ENCODE data around the gene PLD1.

Gene PLD1

DNA sequence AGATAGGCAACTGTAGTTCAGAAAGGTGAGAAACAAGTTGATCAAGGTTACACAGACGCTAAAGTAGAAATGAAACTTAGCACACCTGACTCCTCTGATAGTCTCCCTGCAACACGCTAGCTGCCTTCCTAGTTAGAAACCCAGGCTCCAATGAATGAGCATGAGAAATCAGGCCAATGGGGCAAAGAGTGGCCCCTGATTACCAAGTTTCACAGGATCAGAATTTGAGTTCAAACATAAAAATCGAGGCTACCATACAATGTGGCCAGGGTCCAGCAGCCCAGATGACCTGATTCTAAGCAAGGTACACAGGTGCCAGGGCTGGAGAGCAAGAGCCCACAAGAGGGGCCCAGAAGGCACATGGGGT lies 7.7 kb downstream of the PLD1 start:
- H3K4me3 ChIP-seq (ENCODE audit: low read depth, low read length) = no peak overlapping the region
- no peak overlapping the region for H3K27ac ChIP-seq
- H3K36me3 ChIP-seq = no peaks in the 10 kb centered on the region
- DNase-seq = no peak
- no peaks in the 10 kb centered on the region for H3K27me3 ChIP-seq (ENCODE audit: insufficient read depth, low read depth, severe bottlenecking)
- TF ChIP-seq CTCF (IDR thresholded peaks at IDR 0.05; ENCODE audit: low read depth, low read length) = no peak
- H3K9me3 ChIP-seq (ENCODE audit: severe bottlenecking) = no peaks in the 10 kb centered on the region

GRCh38 chr3:171801738-171802589 lies 8.3 kb downstream of the PLD1 start:
- no peak overlapping the region for H3K27ac ChIP-seq
- no peaks in the 10 kb centered on the region for H3K27me3 ChIP-seq (ENCODE audit: insufficient read depth, low read depth, severe bottlenecking)
- H3K9me3 ChIP-seq (ENCODE audit: severe bottlenecking) = no peaks in the 10 kb centered on the region
- no peak overlapping the region for H3K4me3 ChIP-seq (ENCODE audit: low read depth, low read length)
- TF ChIP-seq CTCF (IDR thresholded peaks at IDR 0.05; ENCODE audit: low read depth, low read length) = no peak
- no peak for DNase-seq
- H3K36me3 ChIP-seq = no peaks in the 10 kb centered on the region

- TF ChIP-seq CTCF (IDR thresholded peaks at IDR 0.05; ENCODE audit: low read depth, low read length) = no peak
- Histone ChIP-seq H3K4me3 (ENCODE audit: low read depth, low read length) (no peak overlapping the region), H3K27me3 (ENCODE audit: insufficient read depth, low read depth, severe bottlenecking) (no peaks in the 10 kb centered on the region), H3K27ac (no peak overlapping the region), H3K9me3 (ENCODE audit: severe bottlenecking) (no peaks in the 10 kb centered on the region), H3K36me3 (no peaks in the 10 kb centered on the region)
- no peak for DNase-seq
Measured at GRCh38 chr3:171799501-171799900, 10.8 kb downstream of the PLD1 start.

DNA sequence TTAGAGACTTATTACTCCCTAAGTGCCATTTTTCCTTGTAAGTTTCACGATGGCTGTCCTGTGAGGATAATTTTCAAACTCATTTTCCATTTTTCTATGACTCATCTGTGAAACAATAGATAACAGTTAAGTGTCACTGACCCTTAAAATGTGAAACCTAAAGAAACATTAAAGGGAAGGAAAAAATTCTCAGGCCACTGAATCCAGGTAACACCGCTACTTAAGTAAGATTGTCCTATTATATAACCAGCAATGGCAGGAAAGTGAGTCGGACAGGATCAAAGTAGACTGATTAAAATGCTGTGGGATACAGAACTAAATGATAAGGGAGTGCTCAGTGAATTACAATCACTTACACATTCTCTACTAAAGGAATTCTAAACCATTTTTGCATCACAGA lies 12.4 kb downstream of the PLD1 start:
- no peak overlapping the region for H3K4me3 ChIP-seq (ENCODE audit: low read depth, low read length)
- no peak for TF ChIP-seq CTCF (IDR thresholded peaks at IDR 0.05; ENCODE audit: low read depth, low read length)
- H3K9me3 ChIP-seq (ENCODE audit: severe bottlenecking) = no peaks in the 10 kb centered on the region
- H3K27me3 ChIP-seq (ENCODE audit: insufficient read depth, low read depth, severe bottlenecking) = no peaks in the 10 kb centered on the region
- H3K27ac ChIP-seq = no peak overlapping the region
- H3K36me3 ChIP-seq = no peaks in the 10 kb centered on the region
- no peak for DNase-seq

GRCh38 chr3:171797265-171797679 lies 13.0 kb downstream of the PLD1 start:
- no peak overlapping the region for H3K27ac ChIP-seq
- no peaks in the 10 kb centered on the region for H3K27me3 ChIP-seq (ENCODE audit: insufficient read depth, low read depth, severe bottlenecking)
- H3K4me3 ChIP-seq (ENCODE audit: low read depth, low read length) = no peak overlapping the region
- no peak for DNase-seq
- H3K36me3 ChIP-seq = no peaks in the 10 kb centered on the region
- no peak for TF ChIP-seq CTCF (IDR thresholded peaks at IDR 0.05; ENCODE audit: low read depth, low read length)
- no peaks in the 10 kb centered on the region for H3K9me3 ChIP-seq (ENCODE audit: severe bottlenecking)

Data from WERI-Rb-1 (cell line).